Smooth muscle cell (in vitro differentiated cells): ENCODE measurements around the gene SERBP1. TPM values are rescaled to one million over a fixed set of nuclear protein-coding genes. Genes with fewer than 3 reads are reported as not detected.
"Not testable (repeated sequence)": the region's sequence is repeated elsewhere in the genome, so short reads cannot be mapped to it uniquely, and the experiment has no call there.

ENCODE experiments used
- DNase-seq: peaks from one replicate; lab custom pipeline; 2025; ENCODE audit not compliant: unreplicated experiment; lab: John Stamatoyannopoulos, UW
- H2AFZ ChIP-seq: fragments of 200-600 bp; sonication (generic); 2 replicates; pipeline ENCODE4 v1.6.0; 2016; ENCODE audit warnings: antibody characterized with exemption, low read depth, mild to moderate bottlenecking
- H3F3A ChIP-seq: fragments of 200-600 bp; sonication (generic); 2 replicates; pipeline ENCODE4 v1.6.0; 2017; ENCODE audit warnings: antibody characterized with exemption, low read depth
- H3K27ac ChIP-seq: fragments of 200-600 bp; sonication (generic); 2 replicates; pipeline ENCODE4 v1.5.1; 2016; ENCODE audit warnings: low read depth, mild to moderate bottlenecking
- H3K27me3 ChIP-seq: fragments of 200-600 bp; sonication (generic); 2 replicates; pipeline ENCODE4 v1.6.1; 2016; ENCODE audit warnings: low read depth, mild to moderate bottlenecking
- H3K36me3 ChIP-seq: fragments of 200-600 bp; sonication (generic); 2 replicates; pipeline ENCODE4 v1.5.1; 2016; ENCODE audit warnings: low read depth
- H3K4me1 ChIP-seq: fragments of 200-600 bp; sonication (generic); 2 replicates; pipeline ENCODE4 v1.5.1; 2016; ENCODE audit warnings: low read depth
- H3K4me2 ChIP-seq: fragments of 200-600 bp; sonication (generic); 2 replicates; pipeline ENCODE4 v1.6.0; 2016; ENCODE audit warnings: mild to moderate bottlenecking
- H3K4me3 ChIP-seq: fragments of 200-600 bp; sonication (generic); 2 replicates; pipeline ENCODE4 v1.5.1; 2016; ENCODE audit warnings: mild to moderate bottlenecking
- H3K79me2 ChIP-seq: fragments of 200-600 bp; sonication (generic); 2 replicates; pipeline ENCODE4 v1.6.0; 2016; ENCODE audit warnings: low read depth, mild to moderate bottlenecking
- H3K9ac ChIP-seq: fragments of 200-600 bp; sonication (generic); 2 replicates; pipeline ENCODE4 v1.6.0; 2016; ENCODE audit warnings: low read depth
- H3K9me3 ChIP-seq: fragments of 200-600 bp; sonication (generic); replicated peaks from 2 replicates; pipeline ENCODE4 v1.5.1; 2016; ENCODE audit warnings: low read depth
- H4K20me1 ChIP-seq: fragments of 200-600 bp; sonication (generic); 2 replicates; pipeline ENCODE4 v1.6.0; 2016; ENCODE audit warnings: low read depth
- WGBS: methylation state at CpG from one replicate; pipeline ENCODE4 v1.1.7; 2016; ENCODE audit warnings: low lambda C conversion rate; 5-methylcytosine and 5-hydroxymethylcytosine counted together
- polyA plus RNA-seq: library from polyadenylated mRNA; unstranded; fragments of >200 nt; fragmentation: Nextera tagmentation; extraction: Ambion mirVana; gene quantifications from 2 replicates; pipeline ENCODE4 v1.2.1, GENCODE V29; 2016
- total RNA-seq: library from RNA; depleted of rRNA; stranded (reverse); fragments of >200 nt; gene quantifications from 2 replicates; pipeline ENCODE4 v1.2.3, GENCODE V29; 2014
- TF ChIP-seq, protein P1 (sequence below): fragments of 200-600 bp; sonication (generic); IDR thresholded peaks from 2 replicates; pipeline ENCODE4 v1.5.1; 2017; ENCODE audit warnings: borderline replicate concordance, mild to moderate bottlenecking, antibody characterized with exemption; ENCODE audit not compliant: insufficient read depth, poor library complexity, severe bottlenecking

Gene SERBP1
- total and polyA plus RNA-seq, 2 experiments from 2014 or later = 82.5 to 172 TPM

DNA sequence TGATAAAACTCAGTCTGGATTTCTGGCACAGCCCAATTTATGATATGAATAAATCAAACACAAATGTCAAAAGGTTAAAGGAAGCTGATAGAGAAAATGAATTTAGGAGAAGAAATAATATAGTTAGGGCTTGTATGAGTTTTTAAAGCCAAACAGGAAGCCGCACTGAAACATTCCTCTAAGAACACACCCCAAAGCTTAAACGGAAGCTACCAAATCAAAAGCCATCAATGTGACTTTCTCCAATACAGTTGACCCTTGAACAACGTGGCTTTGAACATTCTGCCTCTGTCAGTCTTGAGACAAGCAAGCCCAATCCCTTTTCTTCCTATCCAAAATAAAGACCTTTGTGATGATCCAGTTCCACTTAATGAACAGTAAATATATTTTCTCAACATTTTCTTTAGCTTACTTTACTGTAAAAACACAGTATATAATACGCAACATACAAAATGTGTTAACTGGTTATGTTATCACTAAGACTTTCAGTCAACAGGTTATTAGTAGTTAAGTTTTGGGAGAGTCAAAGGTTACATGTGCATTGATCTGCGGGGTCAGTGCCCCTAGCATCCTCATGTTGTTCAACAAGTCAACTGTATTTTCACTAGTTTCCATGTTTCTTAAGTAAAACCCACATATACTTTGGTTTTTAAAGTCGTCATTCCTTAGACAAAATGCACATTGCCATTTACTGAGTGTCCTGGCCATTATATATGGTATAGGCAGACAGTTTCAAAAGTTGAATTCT, 11.2 kb downstream of the SERBP1 start:
- H4K20me1 ChIP-seq = peaks cover 100% of the 10 kb centered on the region
- H3K9me3 ChIP-seq = no peaks in the 10 kb centered on the region
- H3K36me3 ChIP-seq = peaks cover 53% of the 10 kb centered on the region
- no peak overlapping the region for H3K4me3 ChIP-seq
- no peak for DNase-seq
- no peaks in the 10 kb centered on the region for H3K27me3 ChIP-seq
- H2AFZ ChIP-seq = no peak overlapping the region
- H3K4me2 ChIP-seq = no peak overlapping the region
- WGBS = 95% methylated on average over 6 of the region's 6 CpGs
- no peak overlapping the region for H3K27ac ChIP-seq
- TF ChIP-seq, protein P1, sequence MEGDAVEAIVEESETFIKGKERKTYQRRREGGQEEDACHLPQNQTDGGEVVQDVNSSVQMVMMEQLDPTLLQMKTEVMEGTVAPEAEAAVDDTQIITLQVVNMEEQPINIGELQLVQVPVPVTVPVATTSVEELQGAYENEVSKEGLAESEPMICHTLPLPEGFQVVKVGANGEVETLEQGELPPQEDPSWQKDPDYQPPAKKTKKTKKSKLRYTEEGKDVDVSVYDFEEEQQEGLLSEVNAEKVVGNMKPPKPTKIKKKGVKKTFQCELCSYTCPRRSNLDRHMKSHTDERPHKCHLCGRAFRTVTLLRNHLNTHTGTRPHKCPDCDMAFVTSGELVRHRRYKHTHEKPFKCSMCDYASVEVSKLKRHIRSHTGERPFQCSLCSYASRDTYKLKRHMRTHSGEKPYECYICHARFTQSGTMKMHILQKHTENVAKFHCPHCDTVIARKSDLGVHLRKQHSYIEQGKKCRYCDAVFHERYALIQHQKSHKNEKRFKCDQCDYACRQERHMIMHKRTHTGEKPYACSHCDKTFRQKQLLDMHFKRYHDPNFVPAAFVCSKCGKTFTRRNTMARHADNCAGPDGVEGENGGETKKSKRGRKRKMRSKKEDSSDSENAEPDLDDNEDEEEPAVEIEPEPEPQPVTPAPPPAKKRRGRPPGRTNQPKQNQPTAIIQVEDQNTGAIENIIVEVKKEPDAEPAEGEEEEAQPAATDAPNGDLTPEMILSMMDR = no peak
- no peaks in the 10 kb centered on the region for H3F3A ChIP-seq
- no peaks in the 10 kb centered on the region for H3K4me1 ChIP-seq
- peaks cover 83% of the 10 kb centered on the region for H3K79me2 ChIP-seq
- no peak overlapping the region for H3K9ac ChIP-seq

DNA sequence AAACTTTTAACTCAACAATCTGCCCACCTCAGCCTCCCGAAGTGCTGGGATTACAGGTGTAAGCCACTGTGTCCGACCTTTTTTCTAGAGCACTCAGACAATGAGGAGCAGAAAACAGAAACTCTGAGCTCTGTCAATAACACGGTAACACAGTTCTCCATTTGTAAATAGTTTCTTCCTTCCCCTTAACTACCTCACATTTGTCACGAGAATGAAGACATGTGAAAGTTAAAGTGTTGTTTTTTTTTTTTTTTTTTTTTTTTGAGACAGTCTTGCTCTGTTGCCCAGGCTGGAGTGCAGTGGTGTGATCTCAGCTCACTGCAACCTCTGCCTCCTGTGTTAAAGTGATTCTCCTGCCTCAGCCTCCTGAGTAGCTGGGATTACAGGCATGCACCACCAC, 12.5 kb downstream of the SERBP1 start:
- WGBS = 92% methylated on average over 4 of the region's 4 CpGs
- H3F3A ChIP-seq, H3K9me3 ChIP-seq, H3K27me3 ChIP-seq, H3K9ac ChIP-seq, H2AFZ ChIP-seq, DNase-seq, H3K4me1 ChIP-seq, H3K4me2 ChIP-seq, H3K4me3 ChIP-seq, H3K27ac ChIP-seq: not testable (repeated sequence)
- H3K36me3 ChIP-seq = peaks cover 48% of the 10 kb centered on the region
- H3K79me2 ChIP-seq = peaks cover 73% of the 10 kb centered on the region
- peaks cover 98% of the 10 kb centered on the region for H4K20me1 ChIP-seq

DNA sequence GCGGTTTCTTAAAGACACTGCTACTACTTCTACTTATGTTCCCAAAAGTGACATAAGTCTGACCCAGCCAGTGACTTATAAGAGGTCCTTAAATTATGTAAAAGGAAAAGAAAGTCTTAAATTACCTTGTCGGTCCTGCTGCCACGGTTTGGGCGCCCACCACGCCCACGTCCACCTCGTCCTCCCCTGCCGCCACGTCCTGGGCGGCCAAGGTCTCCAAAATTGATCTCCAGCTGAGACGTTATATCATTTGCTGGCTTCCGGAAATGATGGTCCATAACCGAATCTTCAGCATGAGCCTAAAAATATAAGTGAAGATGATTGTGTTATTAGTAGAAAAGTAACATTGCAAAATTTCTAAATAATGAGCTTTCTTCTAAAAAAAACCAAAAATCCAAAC, 15.2 kb downstream of the SERBP1 start:
- peaks cover 52% of the 10 kb centered on the region for H3K79me2 ChIP-seq
- DNase-seq = no peak
- H4K20me1 ChIP-seq = peaks cover 93% of the 10 kb centered on the region
- no peaks in the 10 kb centered on the region for H3K9me3 ChIP-seq
- no peak overlapping the region for H3K9ac ChIP-seq
- no peak overlapping the region for H3K4me2 ChIP-seq
- TF ChIP-seq, protein P1 = no peak
- no peaks in the 10 kb centered on the region for H3K27me3 ChIP-seq
- H3F3A ChIP-seq = peaks cover 2% of the 10 kb centered on the region
- H3K4me3 ChIP-seq = no peak overlapping the region
- 98% methylated on average over 13 of the region's 13 CpGs for WGBS
- H3K4me1 ChIP-seq = no peaks in the 10 kb centered on the region
- H3K27ac ChIP-seq = peak overlapping the region; percentile 15
- H3K36me3 ChIP-seq = peaks cover 48% of the 10 kb centered on the region
- H2AFZ ChIP-seq = no peak overlapping the region

DNA sequence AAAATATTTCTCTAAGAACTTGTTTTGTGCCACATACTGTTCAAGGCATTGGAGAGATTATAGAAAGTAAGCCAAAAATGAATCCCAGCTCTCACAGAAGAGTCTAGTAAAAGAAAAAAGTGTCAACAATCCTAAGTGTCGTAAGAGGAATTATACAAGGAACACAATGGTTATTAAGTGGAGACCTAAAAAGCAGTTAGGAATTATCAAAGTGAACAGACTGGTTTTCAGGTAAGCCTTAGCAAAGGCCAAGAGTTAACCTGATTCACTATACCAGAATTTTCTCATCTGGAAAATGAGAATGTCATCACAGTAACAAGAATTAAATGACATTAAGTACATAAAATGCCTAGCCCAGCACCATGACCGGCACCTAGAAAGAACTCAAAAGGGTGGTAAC, 15.6 kb downstream of the SERBP1 start:
- no peak for DNase-seq
- Histone ChIP-seq H3K27ac (peak overlapping the region; percentile 15), H3K27me3 (no peaks in the 10 kb centered on the region), H3K9ac (no peak overlapping the region), H3K79me2 (peaks cover 49% of the 10 kb centered on the region), H3K9me3 (no peaks in the 10 kb centered on the region), H3K4me2 (no peak overlapping the region), H4K20me1 (peaks cover 90% of the 10 kb centered on the region), H3F3A (peaks cover 2% of the 10 kb centered on the region), H3K4me3 (no peak overlapping the region), H3K36me3 (peaks cover 43% of the 10 kb centered on the region), H3K4me1 (no peaks in the 10 kb centered on the region), H2AFZ (no peak overlapping the region)
- TF ChIP-seq, protein P1 = no peak
- 89% methylated on average over 2 of the region's 2 CpGs for WGBS

DNA sequence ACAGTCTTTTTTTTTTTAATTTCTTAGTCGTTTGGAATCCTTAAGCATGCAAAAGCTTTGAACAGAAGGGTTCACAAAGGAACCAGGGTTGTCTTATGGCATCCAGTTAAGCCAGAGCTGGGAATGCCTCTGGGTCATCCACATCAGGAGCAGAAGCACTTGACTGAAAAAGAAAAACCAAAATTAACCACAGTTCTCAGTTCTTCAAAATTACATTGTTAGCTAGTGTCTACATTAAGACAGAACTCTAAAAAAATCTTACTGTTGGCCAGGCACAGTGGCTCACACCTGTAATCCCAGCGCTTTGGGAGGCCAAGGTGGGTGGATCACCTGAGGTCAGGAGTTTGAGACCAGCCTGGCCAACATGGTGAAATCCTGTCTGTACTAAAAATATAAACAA, 17.1 kb downstream of the SERBP1 start:
- Histone ChIP-seq H3K79me2 (peaks cover 34% of the 10 kb centered on the region), H4K20me1 (peaks cover 76% of the 10 kb centered on the region), H3K36me3 (peaks cover 39% of the 10 kb centered on the region)
- not testable (repeated sequence) for H3K27ac ChIP-seq, DNase-seq, H3K4me2 ChIP-seq, H3F3A ChIP-seq, H3K4me1 ChIP-seq, H2AFZ ChIP-seq, H3K4me3 ChIP-seq, H3K9ac ChIP-seq, H3K27me3 ChIP-seq, H3K9me3 ChIP-seq
- 88% methylated on average over 2 of the region's 2 CpGs for WGBS
